WI38 (cell line): ENCODE measurements around the gene STK39.

Experiments used
- H3K4me3 ChIP-seq: 2 replicates; pipeline ENCODE4 v1.5.1; 2011; ENCODE audit warnings: low read depth, mild to moderate bottlenecking, control low read depth, low read length
- TF ChIP-seq, protein P1 (sequence below): IDR thresholded peaks from 2 replicates; pipeline ENCODE4 v1.5.1; 2012; ENCODE audit warnings: low read depth, mild to moderate bottlenecking, control low read depth, low read length

STK39 gene

DNA sequence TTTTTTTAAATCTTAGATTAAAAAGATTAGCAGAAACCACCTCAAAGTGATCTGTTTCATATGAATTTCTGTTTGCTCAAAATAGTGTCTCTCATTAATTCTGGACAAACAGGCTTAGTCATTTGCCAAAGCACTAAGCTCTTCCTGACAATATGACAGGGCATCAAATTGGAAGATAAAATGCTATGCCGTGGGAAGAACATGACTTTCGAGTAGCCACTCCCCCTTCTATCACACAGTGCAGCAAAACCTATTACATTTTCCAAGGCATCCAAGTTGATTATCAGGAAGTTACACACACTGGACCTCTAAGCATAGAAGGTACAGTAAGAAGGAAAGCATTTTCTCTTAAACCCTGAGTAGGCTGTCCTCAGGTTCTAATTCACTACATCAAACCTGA is 89.5 kb downstream of the STK39 start:
- no peak overlapping the region for H3K4me3 ChIP-seq
- TF ChIP-seq, protein P1, sequence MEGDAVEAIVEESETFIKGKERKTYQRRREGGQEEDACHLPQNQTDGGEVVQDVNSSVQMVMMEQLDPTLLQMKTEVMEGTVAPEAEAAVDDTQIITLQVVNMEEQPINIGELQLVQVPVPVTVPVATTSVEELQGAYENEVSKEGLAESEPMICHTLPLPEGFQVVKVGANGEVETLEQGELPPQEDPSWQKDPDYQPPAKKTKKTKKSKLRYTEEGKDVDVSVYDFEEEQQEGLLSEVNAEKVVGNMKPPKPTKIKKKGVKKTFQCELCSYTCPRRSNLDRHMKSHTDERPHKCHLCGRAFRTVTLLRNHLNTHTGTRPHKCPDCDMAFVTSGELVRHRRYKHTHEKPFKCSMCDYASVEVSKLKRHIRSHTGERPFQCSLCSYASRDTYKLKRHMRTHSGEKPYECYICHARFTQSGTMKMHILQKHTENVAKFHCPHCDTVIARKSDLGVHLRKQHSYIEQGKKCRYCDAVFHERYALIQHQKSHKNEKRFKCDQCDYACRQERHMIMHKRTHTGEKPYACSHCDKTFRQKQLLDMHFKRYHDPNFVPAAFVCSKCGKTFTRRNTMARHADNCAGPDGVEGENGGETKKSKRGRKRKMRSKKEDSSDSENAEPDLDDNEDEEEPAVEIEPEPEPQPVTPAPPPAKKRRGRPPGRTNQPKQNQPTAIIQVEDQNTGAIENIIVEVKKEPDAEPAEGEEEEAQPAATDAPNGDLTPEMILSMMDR = no peak

DNA sequence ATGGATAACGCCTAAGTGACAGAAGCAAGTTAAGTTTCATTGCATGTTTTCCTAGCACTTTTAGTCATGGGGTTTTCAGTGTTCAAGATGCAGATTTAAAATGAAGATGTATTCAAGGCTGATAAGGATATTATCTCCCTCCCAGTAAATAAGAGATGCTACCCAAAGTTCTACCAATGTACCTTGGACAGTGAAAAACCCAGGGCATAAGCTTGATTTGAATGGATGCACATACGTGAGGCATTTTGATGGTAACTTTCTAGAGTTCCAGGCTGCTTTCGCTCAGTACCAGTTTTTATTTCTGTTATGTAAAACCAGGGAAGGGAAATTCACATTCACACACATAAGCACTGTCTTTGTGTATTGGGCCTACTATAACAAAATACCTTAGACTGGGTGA is 90.3 kb downstream of the STK39 start:
- TF ChIP-seq, protein P1 = no peak
- no peak overlapping the region for H3K4me3 ChIP-seq

DNA sequence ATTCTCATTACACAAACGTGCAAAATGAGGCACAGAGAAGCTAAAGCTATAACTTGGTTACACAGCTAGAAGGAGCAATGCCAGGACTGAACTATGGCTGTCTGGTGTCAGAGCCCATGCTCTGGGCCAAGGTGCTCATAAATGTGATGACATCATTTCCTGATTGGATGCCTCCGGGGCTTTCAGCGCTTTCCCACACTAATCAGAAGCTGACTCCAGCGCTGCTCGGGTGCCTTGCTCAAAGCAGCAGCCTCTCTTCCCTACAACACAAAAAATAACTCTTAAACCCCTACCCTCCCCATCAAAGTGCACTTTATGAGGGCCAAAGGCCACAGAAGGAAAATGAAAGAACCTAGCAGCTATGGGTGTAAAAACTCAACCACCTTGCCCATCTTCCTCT is 90.7 kb downstream of the STK39 start:
- TF ChIP-seq, protein P1 = no peak
- H3K4me3 ChIP-seq = no peak overlapping the region

DNA sequence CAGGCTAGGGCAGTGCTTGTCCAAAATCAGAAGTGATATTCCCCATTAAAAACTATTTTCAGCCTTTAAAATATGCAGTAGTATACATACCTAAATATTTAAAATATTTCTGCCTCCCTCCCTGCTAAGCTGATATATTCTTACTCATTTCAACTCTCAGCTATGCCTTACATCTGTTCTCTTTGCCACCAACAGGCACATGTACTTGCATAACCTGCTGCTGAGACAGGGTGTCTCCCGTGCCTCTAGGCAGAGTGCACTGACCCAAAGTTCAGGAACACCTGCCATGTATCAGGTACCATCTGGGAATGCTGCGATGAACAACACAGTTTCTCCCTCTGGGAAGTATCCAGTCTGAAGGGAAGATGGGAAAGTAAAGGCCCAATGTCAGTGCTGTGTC is 91.7 kb downstream of the STK39 start:
- TF ChIP-seq, protein P1 = no peak
- no peak overlapping the region for H3K4me3 ChIP-seq

DNA sequence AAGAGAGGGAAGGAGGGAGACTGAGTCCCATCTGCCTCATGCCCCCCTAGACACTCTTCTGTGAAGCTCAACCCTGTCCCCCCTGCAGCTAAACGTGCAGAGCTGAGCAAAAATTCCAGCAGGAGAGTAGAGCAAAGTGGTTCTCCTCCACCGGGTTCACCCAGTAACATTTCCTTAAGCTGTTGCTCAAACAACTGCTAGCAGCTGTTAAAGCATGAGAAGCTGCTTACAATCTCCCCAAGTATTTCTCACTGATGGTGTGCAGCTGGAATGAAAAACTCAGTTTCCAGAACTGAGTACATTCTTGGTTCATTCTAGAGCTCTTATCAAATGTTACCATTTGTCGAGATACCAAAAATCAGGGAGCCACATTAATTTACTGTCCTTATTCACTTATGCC is 92.3 kb downstream of the STK39 start:
- no peak overlapping the region for H3K4me3 ChIP-seq
- TF ChIP-seq, protein P1 = no peak

DNA sequence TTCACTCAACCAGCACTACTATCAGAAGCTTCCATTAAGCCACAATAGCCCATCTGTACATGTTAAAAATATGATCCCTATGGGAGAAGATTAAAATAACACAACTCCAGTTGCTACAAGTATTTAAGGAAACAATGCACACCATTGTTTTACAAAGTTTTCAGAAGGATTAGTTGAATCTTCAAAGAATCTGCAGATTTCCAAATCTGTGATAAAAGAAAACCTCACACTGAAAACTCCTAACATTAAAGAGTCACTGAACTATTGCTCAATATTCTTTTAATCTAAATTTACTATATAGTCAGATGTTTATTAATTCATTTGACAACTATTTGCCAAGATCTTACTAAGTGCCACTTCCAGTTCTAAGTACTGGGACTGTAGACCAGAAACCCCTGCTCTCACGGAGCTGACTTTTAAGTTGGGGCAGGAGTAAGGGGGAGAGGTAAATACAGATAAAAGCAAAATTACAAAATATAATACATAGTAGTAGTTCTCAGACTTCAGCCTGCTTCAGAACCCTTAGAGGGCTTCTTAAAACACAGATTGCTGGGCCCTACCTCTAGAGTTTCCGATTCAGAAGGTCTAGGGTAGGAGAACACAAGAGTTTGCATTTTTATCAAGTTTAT is 94.4 kb downstream of the STK39 start:
- no peak overlapping the region for H3K4me3 ChIP-seq
- TF ChIP-seq, protein P1 = no peak

DNA sequence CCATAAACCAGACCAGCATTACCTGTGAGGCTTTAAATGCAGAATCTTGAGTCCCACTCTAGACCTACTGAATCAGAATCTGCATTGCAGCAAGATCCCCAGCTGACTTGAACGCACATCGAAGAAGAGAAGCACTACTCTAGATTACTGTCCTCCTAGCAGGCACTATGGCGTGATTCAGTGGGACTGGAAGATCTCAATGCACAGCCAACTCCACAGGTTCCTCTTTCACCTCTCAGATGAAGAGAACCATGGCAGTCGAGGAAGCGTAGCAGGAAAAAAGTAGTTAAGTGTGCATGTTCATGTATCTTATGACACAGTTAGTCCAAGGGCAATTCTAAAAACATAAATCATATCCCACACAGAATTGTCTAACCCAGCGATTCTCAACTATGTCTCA is 97.4 kb downstream of the STK39 start:
- TF ChIP-seq, protein P1 = no peak
- no peak overlapping the region for H3K4me3 ChIP-seq
